ENCODE data around the gene CYB5R3.
A peak's percentile ranks its signal among the peaks of the same experiment; 100 is the strongest.
"Not testable (repeated sequence)": the region's sequence is repeated elsewhere in the genome, so short reads cannot be mapped to it uniquely, and the experiment has no call there.

CYB5R3 gene

GRCh38 chr22:42623756-42624441 lies 25.3 kb downstream of the CYB5R3 start:
- DNase-seq (ENCODE audit: low read depth in 2 of 2) = no peak

GRCh38 chr22:42623301-42623751 lies 25.9 kb downstream of the CYB5R3 start:
- no peak for DNase-seq (ENCODE audit: low read depth in 2 of 2)

GRCh38 chr22:42622061-42622710 lies 27.0 kb downstream of the CYB5R3 start:
- DNase-seq (ENCODE audit: low read depth in 2 of 2) = no peak

GRCh38 chr22:42621505-42622002 lies 27.6 kb downstream of the CYB5R3 start:
- no peak for DNase-seq (ENCODE audit: low read depth in 2 of 2)

- no peak for DNase-seq (ENCODE audit: low read depth in 2 of 2)
Observed at GRCh38 chr22:42620084-42620483, 29.1 kb downstream of the CYB5R3 start.

- DNase-seq (ENCODE audit: low read depth in 2 of 2) = no peak
Observed at GRCh38 chr22:42619261-42620063, 29.7 kb downstream of the CYB5R3 start.

- no peak for DNase-seq (ENCODE audit: low read depth in 2 of 2)
Observed at GRCh38 chr22:42617155-42617983, 31.8 kb downstream of the CYB5R3 start.

GRCh38 chr22:42615860-42616175 lies 33.4 kb downstream of the CYB5R3 start:
- DNase-seq (ENCODE audit: low read depth in 2 of 2) = not testable (repeated sequence)

- peak; percentile 99 for DNase-seq (ENCODE audit: low read depth in 2 of 2)
Observed at GRCh38 chr22:42615092-42615859, 33.9 kb downstream of the CYB5R3 start.

- DNase-seq (ENCODE audit: low read depth in 2 of 2) = peak; percentile 95 to 96
Observed at GRCh38 chr22:42614312-42615091, 34.7 kb downstream of the CYB5R3 start, which contains the start of gene POLDIP3. Gene POLDIP3 (minus strand): TSS chr22:42614883. CDS start chr22:42614857, 26 bp downstream.

- no peak for DNase-seq (ENCODE audit: low read depth in 2 of 2)
Observed at GRCh38 chr22:42613872-42614301, 35.3 kb downstream of the CYB5R3 start.

- no peak for DNase-seq (ENCODE audit: low read depth in 2 of 2)
Observed at GRCh38 chr22:42612336-42612735, 36.9 kb downstream of the CYB5R3 start.

- no peak for DNase-seq (ENCODE audit: low read depth in 2 of 2)
Observed at GRCh38 chr22:42611051-42611450, 38.1 kb downstream of the CYB5R3 start.

- no peak for DNase-seq (ENCODE audit: low read depth in 2 of 2)
Observed at GRCh38 chr22:42610186-42610585, 39.0 kb downstream of the CYB5R3 start.

GRCh38 chr22:42608823-42609361 lies 40.3 kb downstream of the CYB5R3 start:
- peak; percentile 39 to 44 for DNase-seq (ENCODE audit: low read depth in 2 of 2)

- DNase-seq (ENCODE audit: low read depth in 2 of 2) = no peak
Observed at GRCh38 chr22:42608136-42608822, 40.9 kb downstream of the CYB5R3 start.

GRCh38 chr22:42607641-42608040 lies 41.6 kb downstream of the CYB5R3 start:
- DNase-seq (ENCODE audit: low read depth in 2 of 2) = not testable (repeated sequence)

GRCh38 chr22:42604403-42604802 lies 44.8 kb downstream of the CYB5R3 start:
- DNase-seq (ENCODE audit: low read depth in 2 of 2) = no peak

GRCh38 chr22:42603427-42603826 lies 45.8 kb downstream of the CYB5R3 start:
- no peak for DNase-seq (ENCODE audit: low read depth in 2 of 2)

Measured in fibroblast of skin of left biceps (primary cell).